ENCODE results near the gene CTTNBP2.

- TF ChIP-seq CEBPB (IDR thresholded peaks at IDR 0.05): no peak
- TF ChIP-seq CTCF (IDR thresholded peaks at IDR 0.05): no peak
- no peak for TF ChIP-seq BCL3 (IDR thresholded peaks at IDR 0.05)
- TF ChIP-seq POLR2A (IDR thresholded peaks at IDR 0.05; ENCODE audit: low read length): no peak
These were observed 180.9 kb downstream of the CTTNBP2 start for GRCh38 chr7:117692338-117692737.

Measured in A549 (cell line).